Psoas muscle (tissue), 8 donors: ENCODE data around the gene ADRA2B. TPM values are rescaled to one million over a fixed set of nuclear protein-coding genes. Genes with fewer than 3 reads are reported as not detected.
A peak's percentile ranks its signal among the peaks of the same experiment; 100 is the strongest.

Experiments used
- ATAC-seq, 4 donors: fragments of 200-7000 bp; cut with Tn5 transposase; one replicate each; pipeline ENCODE4 v1.9.1; 2020; ENCODE audit warnings: moderate library complexity in 3 of 4, mild to moderate bottlenecking in 2 of 4
- DNase-seq, 2 donors: peaks; one replicate each; pipeline ENCODE4 v3.0.0-alpha.2; 2020
- H3K27ac ChIP-seq: fragments of 200-600 bp; one replicate; pipeline ENCODE4 v1.8.0; 2022
- H3K27me3 ChIP-seq, 3 donors: fragments of 200-600 bp in 1 of 3; one replicate each; pipeline versions ENCODE4 v1.6.1 to v1.8.0; 2013 to 2022; ENCODE audit warnings: low read length in 2 of 3, mild to moderate bottlenecking in 2 of 3, moderate library complexity in 1 of 3; ENCODE audit not compliant: insufficient read depth in 3 of 3
- H3K36me3 ChIP-seq, 2 donors: fragments of 200-600 bp in 1 of 2; one replicate each; pipeline versions ENCODE4 v1.6.1 to v1.8.0; 2013 to 2022; ENCODE audit warnings: low read depth in 1 of 2, mild to moderate bottlenecking in 1 of 2, moderate library complexity in 1 of 2; ENCODE audit not compliant: insufficient read depth in 1 of 2
- H3K4me1 ChIP-seq: fragments of 200-600 bp; one replicate; pipeline ENCODE4 v1.8.0; 2022
- H3K4me3 ChIP-seq: fragments of 200-600 bp; one replicate; pipeline ENCODE4 v1.8.0; 2022; ENCODE audit warnings: mild to moderate bottlenecking
- H3K9me3 ChIP-seq: fragments of 200-600 bp; one replicate; pipeline ENCODE4 v1.8.0; 2022
- WGBS, 3 donors: extraction: QIAGEN DNeasy Blood & Tissue Kit; methylation state at CpG; one replicate each; pipeline versions ENCODE4 v1.1.6 to v1.1.7; 2013; 5-methylcytosine and 5-hydroxymethylcytosine counted together
- intact Hi-C, 2 donors: fragments of 100-400 bp; cut with DNase I; formaldehyde crosslinking; loops; one replicate each; pipeline versions ENCODE4 v1.11.0 to v1.14.2; 2022
- polyA plus RNA-seq, 3 donors: library from polyadenylated mRNA; stranded (reverse); fragments of 200-250 nt; gene quantifications; one replicate each; pipeline ENCODE4 v1.2.3, GENCODE V29; 2013
- total RNA-seq, 4 donors: library from RNA; stranded (reverse); fragmentation: NEBNext Ultra II Directional in 2 of 4; extraction: Animal tissue kit (Norgen Biotek cat#: 25700) in 2 of 4; gene quantifications; one replicate each; pipeline versions ENCODE4 v1.2.1 to v1.2.4, GENCODE V29; 2021 to 2023
- TF ChIP-seq, protein P1 (sequence below): fragments of 200-600 bp; IDR thresholded peaks from one replicate; pipeline ENCODE4 v1.8.0; 2022; ENCODE audit warnings: antibody characterized with exemption
- donor health status: healthy with polysubstance abuse.
- donor health status: DM: no; HTN: no; CAD: no; lungs with moderate emphysema.
- donor health status: Bipolar disorder and iron deficiency.
- donor health status: healthy.
- donor health status: DM: yes; HTN: yes; CAD: no.
- donor health status: DM: no; HTN: no; CAD: no.
- donor health status: DM: no; HTN: no; CAD: no.
- donor health status: DM: yes; HTN: yes; CAD: no.

Gene ADRA2B
- total and polyA plus RNA-seq, 7 donors: 1.6 to 5.3 (median 2.1) TPM

DNA sequence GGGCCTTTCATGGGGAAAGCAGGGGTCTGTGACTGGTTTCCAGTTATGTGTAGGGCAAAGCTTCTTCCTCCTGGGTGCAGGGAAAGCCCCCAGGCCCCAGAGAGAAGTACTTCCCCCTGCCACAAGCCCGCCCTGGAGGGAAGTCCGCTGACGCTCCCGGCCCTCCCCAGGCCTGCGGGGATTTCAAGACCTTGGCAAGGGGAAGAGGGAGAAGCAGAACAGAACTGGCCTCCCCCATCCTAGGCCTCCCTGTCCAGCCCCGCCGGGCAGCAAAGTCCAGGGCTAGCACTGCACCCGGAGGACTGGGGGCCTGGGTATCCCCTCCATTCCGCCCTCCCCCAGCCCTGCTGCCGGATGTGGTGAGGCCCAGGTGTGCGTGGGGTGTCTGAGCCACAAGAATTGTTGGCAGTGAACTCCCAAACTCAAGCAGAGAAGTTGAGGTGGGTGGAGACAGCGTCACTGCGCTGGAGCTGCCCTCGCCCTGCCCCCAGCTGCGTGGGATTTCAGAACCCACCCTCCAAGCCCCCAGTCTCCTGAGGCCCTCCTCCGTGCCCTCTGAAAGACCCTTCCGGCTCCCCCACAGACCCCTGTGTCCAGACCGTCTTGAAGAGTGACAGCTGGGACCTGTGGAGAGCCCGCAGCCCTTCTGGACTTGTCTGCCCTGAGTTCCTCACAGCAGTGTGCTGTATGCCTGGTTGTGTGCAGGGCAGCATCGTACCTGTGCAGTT, 29.9 kb upstream of the ADRA2B start:
- intact Hi-C loops: loop anchor here in 1 of 2 donors (10.0 kb wide), 1 partner anchor 118 kb away; the partner anchor contains the start of genes CIAO1 and TMEM127
- Histone ChIP-seq H3K4me1 (peaks cover 11% of the 10 kb centered on the region), H3K4me3 (no peak overlapping the region), H3K9me3 (no peaks in the 10 kb centered on the region), H3K27ac (no peak overlapping the region), H3K36me3 (peaks cover 0 to 4% of the 10 kb centered on the region in 2 donors), H3K27me3 (no peaks in the 10 kb centered on the region)
- DNase-seq (peak; percentile 57 to 66), ATAC-seq (peak in 2 of 4 donors; percentile 0 to 6)
- WGBS, 3 donors: 76 to 88% (median 81%) methylated on average over 20 of the region's 20 CpGs
- TF ChIP-seq, protein P1, sequence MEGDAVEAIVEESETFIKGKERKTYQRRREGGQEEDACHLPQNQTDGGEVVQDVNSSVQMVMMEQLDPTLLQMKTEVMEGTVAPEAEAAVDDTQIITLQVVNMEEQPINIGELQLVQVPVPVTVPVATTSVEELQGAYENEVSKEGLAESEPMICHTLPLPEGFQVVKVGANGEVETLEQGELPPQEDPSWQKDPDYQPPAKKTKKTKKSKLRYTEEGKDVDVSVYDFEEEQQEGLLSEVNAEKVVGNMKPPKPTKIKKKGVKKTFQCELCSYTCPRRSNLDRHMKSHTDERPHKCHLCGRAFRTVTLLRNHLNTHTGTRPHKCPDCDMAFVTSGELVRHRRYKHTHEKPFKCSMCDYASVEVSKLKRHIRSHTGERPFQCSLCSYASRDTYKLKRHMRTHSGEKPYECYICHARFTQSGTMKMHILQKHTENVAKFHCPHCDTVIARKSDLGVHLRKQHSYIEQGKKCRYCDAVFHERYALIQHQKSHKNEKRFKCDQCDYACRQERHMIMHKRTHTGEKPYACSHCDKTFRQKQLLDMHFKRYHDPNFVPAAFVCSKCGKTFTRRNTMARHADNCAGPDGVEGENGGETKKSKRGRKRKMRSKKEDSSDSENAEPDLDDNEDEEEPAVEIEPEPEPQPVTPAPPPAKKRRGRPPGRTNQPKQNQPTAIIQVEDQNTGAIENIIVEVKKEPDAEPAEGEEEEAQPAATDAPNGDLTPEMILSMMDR: no peak

DNA sequence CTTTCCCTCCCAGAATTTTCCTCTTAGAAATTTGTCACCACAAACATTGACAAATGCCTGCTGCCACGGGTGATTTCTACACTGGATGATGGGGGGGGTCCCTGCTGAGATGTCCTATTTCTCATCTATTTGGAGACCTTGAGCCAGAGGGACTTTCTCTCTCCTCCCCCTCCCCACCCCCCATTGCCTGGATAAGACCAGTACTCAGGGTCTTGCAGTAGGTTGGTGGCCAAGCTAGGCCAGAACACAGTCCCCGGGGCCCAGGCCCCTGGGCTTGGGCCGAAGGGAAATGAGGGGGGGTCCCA, 29.4 kb upstream of the ADRA2B start:
- no peak for DNase-seq
- intact Hi-C loops: loop anchor here in 1 of 2 donors (10.0 kb wide), 1 partner anchor 119 kb away; the partner anchor contains the start of genes CIAO1 and TMEM127
- whole genome bisulfite sequencing, 3 donors: 48 to 73% (median 62%) methylated on average over 3 of the region's 3 CpGs

DNA sequence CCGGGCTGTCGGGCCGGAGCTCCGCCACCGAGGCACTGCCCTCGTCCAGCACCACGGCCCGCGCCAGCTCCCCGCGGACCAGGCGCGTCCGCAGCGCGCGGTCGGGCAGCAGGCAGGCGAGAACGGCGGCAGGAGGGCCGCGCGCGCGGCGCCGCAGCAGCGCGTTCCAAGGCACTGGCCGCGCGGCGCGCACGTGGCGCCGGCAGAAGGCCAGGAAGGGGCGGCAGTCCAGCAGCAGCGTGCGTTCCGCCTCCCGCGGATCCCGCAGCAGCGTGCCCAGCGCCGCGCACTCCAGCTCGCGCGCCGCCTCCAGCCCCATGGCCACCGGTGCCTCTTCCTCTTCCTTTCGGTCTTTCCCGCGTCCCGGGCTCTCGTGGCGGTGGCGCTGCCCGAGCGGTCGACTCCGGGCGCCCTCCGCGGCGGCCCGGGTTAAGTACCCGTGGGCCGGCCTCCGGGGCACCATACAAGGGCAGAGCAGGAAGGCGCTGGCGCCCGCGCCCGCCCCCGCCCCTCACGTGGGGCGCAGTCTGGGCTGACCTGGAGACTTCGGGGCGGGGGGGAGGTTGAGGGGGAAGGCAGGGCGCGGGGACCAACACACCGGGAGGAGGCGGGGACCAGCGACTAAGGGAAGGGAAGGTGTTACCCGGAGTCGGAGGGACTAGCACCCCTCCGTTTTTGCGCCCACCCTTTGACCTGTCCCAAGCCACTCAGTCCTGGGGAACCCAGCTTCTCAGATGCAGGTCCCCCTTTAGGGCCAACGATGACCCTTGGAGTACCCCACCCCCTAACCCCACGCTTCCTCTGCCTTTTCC, 28.9 kb upstream of the ADRA2B start, which contains the start of gene DUSP2:
Gene DUSP2, minus strand, starts transcription at position 405 of the 812 bp plus-strand sequence. Its CDS starts 86 bp downstream, at position 319.
- intact Hi-C loops: loop anchor here in 1 of 2 donors (10.0 kb wide), 1 partner anchor 120 kb away; the partner anchor contains the start of genes CIAO1 and TMEM127
- peak within 1 kb of the TSS; percentile 67 for H3K4me3 ChIP-seq
- no peaks in the 10 kb centered on the region for H3K9me3 ChIP-seq
- WGBS, 3 donors: 4 to 17% (median 7%) methylated on average over 29 to 94 of the region's 94 CpGs
- H3K4me1 ChIP-seq: peaks cover 11% of the 10 kb centered on the region
- peaks cover 0 to 4% of the 10 kb centered on the region in 2 donors for H3K36me3 ChIP-seq
- TF ChIP-seq, protein P1: no peak
- DNase-seq (peak; percentile 74 to 87), ATAC-seq (peak; percentile 78 to 96 (median 89))
- peak within 1 kb of the TSS; percentile 70 for H3K27ac ChIP-seq
- no peaks in the 10 kb centered on the region for H3K27me3 ChIP-seq

More for the DNA sequence above, 29.4 kb upstream of the ADRA2B start:
- peaks cover 11% of the 10 kb centered on the region for H3K4me1 ChIP-seq
- H3K4me3 ChIP-seq: peak overlapping the region; percentile 67
- peak in 1 of 4 donors; percentile 2 for ATAC-seq
- TF ChIP-seq, protein P1: no peak
- H3K27me3 ChIP-seq: no peaks in the 10 kb centered on the region
- no peaks in the 10 kb centered on the region for H3K9me3 ChIP-seq
- H3K27ac ChIP-seq: peak overlapping the region; percentile 70
- H3K36me3 ChIP-seq: peaks cover 0 to 4% of the 10 kb centered on the region in 2 donors

DNA sequence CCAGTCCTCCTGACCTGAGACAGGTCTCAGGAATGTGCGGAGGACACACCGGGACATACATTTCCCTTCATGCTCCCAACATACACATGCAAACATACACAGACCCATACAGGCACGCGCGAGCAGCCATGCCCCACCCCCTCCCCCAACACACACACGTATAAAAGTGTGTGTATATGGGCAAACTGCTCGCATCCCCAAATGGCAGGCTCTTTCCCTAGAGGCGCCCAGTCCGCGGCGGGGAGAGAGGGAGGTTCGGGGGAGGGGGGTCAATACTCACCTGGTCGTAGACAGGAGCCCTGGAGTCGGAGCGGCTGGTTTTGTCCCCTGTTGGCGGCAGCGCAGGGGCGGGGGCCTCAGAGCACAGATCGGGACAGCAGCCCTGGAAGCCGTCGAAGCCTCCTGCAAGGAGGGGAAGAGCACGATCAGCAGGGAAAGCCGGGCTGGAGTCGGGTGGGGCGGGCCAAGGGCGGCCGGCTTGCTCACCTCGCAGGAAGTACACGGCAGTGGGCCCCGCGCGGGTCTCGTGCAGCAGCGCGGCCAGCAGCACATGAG, 28.2 kb upstream of the ADRA2B start:
- Histone ChIP-seq H3K36me3 (peaks cover 0 to 4% of the 10 kb centered on the region in 2 donors), H3K4me3 (peak overlapping the region; percentile 67), H3K27me3 (no peaks in the 10 kb centered on the region), H3K27ac (peak overlapping the region; percentile 70), H3K9me3 (no peaks in the 10 kb centered on the region), H3K4me1 (peaks cover 11% of the 10 kb centered on the region)
- intact Hi-C loops: loop anchor here (5.0 to 10.0 kb wide), 2 partner anchors 120 to 123 kb away; partner anchors contain the start of genes CIAO1 (in 2 of the 2) and TMEM127 (in 2 of the 2)
- WGBS, 3 donors: 11 to 15% (median 14%) methylated on average over 26 to 35 of the region's 35 CpGs
- TF ChIP-seq, protein P1: no peak
- peak in 1 of 2 donors; percentile 30 for DNase-seq
- ATAC-seq: peak in 1 of 4 donors; percentile 10
